Tongue (tissue), 2 donors: ENCODE results near the gene MED14. TPM values are rescaled to one million over a fixed set of nuclear protein-coding genes. Genes with fewer than 3 reads are reported as not detected.
"Not testable (repeated sequence)": the region's sequence is repeated elsewhere in the genome, so short reads cannot be mapped to it uniquely, and the experiment has no call there.

Source experiments
- DNase-seq: peaks from one replicate; pipeline ENCODE4 v3.0.0-alpha.2; 2015
- total RNA-seq: library from RNA; depleted of rRNA; stranded (reverse); fragments of >200 nt; gene quantifications from one replicate; pipeline ENCODE4 v1.2.3, GENCODE V29; 2014

Gene MED14
- 42.0 TPM for total RNA-seq

DNA sequence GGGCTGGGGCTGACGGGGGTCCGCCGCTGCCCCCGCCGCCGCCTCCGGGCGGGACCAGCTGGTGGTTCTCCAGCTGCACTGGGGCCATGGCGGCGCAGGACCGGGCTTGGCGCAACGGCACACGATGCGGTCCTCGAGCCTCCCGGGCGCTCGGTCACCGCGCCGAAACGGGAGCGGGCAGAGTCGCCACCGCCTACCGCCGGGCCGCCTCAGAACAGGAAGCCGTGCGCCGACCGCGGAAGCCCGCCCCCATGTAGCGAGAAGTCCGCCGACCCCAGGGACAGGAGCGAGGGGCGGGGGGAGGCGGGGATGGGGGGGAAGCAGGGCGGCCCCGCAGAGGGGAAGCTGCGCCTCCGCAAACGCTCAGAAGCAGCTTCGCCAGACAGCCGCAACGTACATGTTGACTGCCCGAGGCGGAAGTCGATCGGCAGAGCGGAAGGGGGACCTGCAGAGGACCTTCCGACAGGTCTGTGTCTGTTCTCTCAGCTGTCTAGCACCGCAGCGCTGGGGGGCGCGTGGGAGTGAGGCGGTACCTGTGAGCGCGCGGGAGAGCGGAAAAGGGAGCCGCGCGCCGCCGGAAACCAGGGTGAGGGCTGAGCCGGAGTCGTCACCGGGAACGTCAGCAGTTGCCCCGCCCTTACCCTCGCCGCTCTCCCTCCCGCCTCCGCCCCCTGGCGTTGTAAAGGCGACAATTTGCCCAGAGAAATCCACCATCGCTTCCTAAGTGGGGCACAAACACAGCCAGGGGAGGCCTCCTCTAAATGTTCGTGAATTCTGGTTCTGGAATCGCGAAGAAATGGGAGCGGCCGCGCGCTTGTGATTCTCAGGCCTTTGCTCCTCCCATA lies at the start of gene MED14:
Gene MED14, minus strand, starts transcription at position 218 of the 845 bp plus-strand sequence. Its CDS starts 130 bp downstream, at position 88.
- peak; percentile 95 for DNase-seq

DNA sequence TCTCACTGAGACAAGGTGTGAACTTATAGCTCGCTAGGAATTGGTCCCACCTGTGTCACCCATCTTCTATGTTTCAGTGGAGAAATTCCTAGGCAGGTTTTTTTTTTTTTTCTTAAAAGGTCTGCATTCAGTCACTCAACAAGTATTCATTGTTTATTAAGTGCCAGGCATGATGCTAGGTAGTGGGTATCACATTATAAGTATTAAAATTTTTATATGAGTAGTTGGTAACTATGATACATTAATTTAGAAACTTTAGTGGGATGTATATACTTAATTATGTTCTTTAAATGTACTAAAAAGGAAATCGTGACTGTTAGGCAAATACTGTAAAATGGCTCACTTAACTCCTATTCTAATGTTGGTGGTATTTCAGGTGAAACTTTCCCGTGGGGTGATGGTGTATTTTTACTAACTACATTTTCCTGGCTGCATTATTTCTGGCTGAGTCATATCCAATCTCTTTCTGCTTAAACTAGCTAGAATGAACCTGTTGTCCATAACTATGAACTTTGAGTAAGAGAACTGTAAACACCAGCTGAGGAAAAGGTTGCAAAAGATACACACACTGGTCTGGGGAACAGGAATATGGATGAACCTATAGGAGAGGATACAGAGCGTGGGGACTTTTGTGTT lies 49.3 kb upstream of the MED14 start:
- no peak for DNase-seq

- DNase-seq: not testable (repeated sequence)
Observed at GRCh38 chrX:40782644-40783259, 47.4 kb upstream of the MED14 start.

DNA sequence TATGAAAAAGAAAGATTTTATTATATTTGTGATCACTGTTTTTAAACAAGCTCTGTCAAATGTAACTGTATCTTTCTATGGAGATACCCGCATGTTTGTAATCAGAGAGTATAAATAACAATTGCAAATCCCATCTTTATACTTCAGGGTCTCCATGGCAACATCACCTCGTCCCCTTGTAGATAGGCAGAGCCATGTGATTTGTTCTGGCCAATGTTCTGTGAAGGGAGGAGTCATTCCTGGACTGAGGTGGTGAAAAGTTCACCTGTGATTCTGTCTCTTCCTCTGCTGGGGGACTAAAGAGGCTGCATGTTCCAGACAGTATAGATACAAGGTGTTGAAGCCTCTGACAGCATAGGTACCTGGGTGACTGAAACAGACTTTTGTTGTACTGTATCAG lies 45.6 kb upstream of the MED14 start:
- DNase-seq: no peak

DNA sequence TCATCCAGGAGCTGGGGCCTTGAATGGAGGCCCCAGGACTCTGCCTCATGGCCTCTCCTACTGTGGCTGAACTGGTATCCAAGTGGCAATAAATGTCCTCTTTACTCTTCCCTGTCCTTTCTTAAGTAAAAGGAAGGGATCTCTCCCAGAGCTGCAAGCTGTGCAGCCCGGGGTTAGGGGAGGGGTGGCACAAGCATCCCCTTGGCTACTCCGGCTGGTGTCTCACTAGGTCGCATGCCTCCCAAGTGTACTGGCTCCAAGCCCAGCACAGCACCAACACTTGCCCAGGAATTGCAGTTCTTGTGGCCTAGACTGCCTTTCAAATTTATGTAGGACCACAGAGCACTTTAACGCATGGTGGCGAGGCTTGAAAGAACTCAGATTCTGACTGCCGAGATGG lies 44.7 kb upstream of the MED14 start:
- no peak for DNase-seq

DNA sequence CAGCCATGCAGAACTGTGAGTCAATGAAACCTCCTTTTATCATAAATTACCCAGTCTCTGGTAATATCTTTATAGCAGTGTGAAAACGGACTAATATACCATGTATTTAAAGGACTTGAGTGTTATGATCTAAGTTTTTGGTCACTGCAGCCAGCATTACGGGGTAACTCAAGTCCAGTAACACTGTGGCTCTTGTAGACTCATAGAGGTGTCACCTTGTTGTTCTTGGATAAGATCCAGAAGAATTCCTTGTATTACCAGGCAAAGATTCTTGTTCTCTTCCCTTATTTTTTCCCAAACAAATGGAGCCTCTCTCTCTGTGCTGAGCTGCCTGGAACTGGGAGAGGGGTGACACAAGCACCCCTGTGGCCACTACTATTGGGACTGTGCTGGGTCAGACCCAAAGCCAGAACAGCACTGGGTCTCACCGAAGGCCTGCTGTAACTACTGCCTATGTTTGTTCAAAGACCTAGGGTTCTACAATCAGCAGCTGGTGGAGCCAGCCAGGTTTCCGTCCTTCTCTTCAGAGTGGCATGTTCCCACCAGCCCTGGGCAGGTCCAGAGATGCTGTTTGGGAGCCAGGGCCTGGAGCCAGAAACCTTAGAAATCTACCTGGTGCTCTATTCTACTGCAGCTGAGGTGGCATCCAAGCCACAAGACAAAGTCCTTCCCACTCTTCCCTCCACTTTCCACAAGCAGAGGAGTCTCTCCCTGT lies 43.7 kb upstream of the MED14 start:
- DNase-seq: no peak

DNA sequence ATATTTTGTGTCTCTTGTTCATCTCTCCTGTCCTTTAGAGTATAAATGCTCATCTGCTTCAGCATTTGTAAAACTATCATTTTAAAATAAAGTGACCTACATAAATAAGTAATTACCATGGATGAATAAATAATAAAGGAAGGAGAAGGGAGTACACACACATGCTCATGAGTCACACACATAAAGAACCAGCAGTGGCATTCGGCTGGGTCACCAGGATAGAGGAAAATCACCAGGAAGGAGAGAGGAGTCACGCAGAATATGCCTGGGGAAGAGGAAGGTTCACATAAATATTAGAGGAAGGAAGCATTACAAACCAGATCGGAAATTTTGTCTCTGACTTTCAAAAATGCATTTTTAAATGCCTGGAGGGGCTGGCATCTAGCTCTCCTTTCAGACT lies 38.5 kb upstream of the MED14 start:
- no peak for DNase-seq

DNA sequence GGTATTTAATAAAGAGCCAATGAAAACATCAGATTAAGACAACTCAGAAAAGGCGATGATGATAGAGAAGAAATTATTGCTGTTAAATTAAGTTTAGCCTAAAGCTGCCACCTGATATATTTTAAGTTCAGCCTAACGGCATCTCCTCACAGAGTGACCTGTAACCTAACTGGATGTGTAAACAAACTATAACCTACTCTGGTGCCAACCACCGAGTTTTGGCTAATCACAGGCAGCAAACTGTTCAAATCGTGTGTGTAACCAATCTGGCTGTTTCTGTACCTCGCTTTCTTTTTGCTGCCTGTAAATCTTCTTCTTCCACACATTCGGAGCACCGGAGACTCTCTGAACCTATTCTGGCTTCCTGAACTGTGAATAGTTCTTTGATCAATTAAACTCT lies 37.8 kb upstream of the MED14 start:
- no peak for DNase-seq

- DNase-seq: no peak
Observed at GRCh38 chrX:40772290-40772689, 36.9 kb upstream of the MED14 start.

GRCh38 chrX:40761762-40762161 lies 26.4 kb upstream of the MED14 start:
- DNase-seq: no peak

- no peak for DNase-seq
Observed at GRCh38 chrX:40759374-40759773, 24.0 kb upstream of the MED14 start.

DNA sequence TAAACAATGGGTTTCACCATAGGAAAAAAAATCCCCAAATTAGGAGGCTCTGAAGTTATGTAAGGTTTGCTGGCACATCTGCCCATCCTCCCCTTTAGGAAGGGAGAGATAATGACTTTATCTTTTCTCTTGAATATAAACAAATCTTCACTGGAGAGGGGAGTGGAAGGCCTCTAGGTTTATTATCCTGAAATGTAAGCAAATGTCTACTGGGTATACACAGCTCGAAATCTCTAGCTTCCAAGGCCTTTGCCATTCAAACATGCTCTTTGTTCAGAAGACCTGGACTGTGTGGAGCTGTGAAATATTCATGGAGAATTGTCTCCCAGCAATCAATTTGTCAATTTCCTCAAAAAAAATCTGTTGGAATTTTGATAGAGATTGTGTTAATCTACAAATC lies 21.7 kb upstream of the MED14 start:
- no peak for DNase-seq

GRCh38 chrX:40755291-40756249 lies 20.2 kb upstream of the MED14 start:
- DNase-seq: peak; percentile 60

- no peak for DNase-seq
Observed at GRCh38 chrX:40749681-40750494, 14.5 kb upstream of the MED14 start.

DNA sequence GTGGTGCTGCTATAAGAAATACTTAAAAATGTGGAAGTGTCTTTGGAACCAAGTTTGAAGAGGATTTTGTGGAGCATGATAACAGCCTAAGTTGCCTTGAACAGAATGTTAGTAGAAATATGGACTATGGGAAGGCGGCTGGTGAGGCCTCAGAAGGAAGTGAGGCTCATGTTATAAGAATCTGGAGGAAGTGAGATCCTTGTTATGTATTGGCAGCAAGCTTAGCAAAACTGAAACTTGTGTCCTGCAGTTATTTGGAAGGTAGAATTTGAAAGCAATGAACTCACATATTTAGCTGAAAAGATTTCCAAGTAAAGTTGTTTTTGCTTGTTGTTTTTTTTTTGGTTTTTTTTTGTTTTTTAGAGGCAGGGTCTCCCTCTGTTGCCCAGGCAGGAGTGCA lies 13.6 kb upstream of the MED14 start:
- DNase-seq: no peak

DNA sequence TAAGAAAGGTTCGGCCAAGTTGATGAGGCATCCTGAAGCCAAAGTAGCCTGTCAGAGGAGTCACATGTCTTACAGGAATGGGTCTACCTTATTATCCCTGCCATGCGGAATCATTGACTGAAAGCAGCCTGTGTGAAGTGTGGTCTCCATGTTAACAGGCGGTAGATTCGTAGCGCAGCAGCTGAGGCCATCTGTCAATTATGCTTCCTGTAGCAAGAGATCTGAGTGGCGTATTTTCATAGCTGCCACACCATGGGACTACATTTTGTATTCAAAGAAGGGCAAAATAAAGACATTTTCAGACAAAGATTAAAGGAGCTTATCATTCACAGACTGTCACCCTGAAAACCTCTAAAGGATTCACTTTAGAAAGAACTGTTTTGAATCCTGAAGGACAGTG lies 11.2 kb upstream of the MED14 start:
- DNase-seq: peak; percentile 38

DNA sequence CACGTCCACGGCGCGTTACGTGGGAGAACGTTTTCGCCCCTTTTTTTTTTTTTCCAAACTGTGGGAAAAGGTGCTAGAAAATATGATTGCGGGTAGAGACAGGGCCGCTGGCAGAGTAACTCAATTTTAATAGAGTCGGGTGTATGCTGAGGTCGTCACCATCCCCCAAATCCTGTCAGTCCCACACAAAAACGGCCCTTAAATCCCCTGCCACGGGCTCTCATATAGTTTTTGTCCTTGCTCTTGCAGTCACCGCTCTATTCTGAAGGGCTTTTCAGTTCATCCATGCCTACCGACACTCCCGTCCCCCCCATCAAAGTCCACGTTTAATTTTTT lies 796 bp upstream of the MED14 start:
- DNase-seq: no peak

DNA sequence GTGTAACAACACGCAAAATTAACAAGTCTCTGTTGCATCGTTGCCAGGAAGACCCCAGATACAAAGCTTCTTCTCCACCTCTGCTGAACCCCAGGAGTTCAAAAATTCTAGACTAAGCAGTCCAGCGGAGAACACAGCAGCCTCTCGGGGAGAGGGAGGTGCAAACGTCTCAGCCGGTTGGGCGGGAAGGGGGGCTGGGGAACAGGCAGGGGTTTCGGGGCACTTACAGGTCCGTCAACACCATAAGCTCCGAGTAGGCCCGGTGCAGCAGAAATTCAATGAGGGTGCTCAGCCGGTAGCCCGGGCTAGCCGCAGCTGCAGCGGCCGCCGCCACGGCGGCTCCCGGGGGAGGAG lies 394 bp downstream of the MED14 start:
- DNase-seq: peak; percentile 54

GRCh38 chrX:40733706-40734105 lies 1.6 kb downstream of the MED14 start:
- peak; percentile 17 for DNase-seq

DNA sequence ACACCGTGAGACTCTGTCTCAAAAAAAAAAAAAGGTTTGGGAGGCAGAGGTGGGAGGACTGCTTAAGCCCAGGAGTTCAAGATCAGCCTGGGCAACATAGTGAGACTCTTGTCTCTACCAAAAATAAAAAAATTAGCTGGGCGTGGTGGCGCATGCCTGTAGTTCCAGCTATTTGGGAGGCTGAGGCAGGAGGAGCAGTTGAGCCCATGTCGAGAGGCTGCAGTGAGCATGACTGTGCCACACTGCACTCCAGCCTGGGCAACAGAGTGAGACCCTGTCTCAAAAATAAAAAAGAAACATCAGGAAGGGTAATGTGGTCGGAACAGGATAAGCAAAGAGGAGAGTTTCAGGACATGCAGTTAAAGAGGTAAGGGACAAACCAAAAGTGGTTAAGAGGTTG lies 2.8 kb downstream of the MED14 start:
- not testable (repeated sequence) for DNase-seq
